ENCODE data around the gene CD22. TPM values are rescaled to one million over a fixed set of nuclear protein-coding genes. Genes with fewer than 3 reads are reported as not detected.

Gene CD22
- total RNA-seq, 2 donors from 2014 or later = 1.4 to 3.6 TPM

DNA sequence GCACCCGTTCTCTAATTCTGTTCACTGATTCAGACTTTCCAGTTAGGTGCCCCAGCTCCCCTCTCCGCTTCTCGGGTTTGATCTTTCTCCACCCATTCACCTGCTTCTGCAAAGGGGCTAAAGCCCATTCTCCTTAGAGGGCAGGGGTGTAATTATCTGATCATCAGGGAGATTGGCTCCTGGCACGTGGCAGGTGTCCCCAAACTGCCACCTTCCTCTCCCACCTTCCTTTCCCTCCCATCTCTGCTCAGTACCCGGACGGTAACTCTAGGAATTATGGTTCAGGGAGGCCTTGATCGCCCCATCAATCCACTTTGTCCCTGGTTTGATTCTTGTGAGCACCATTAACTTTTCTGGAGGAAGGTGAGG is 18.9 kb downstream of the CD22 start:
- no peak for DNase-seq (ENCODE audit: low spot score)
- Histone ChIP-seq H3K9me3 (no peaks in the 10 kb centered on the region), H3K4me3 (no peak overlapping the region), H3K4me1 (ENCODE audit: control insufficient read depth in 1 of 2, low read depth in 2 of 2) (no peaks in the 10 kb centered on the region), H3K27ac (no peak overlapping the region), H3K36me3 (no peaks in the 10 kb centered on the region), H3K27me3 (replicated peaks; ENCODE audit: insufficient read depth) (no peaks in the 10 kb centered on the region)
- TF ChIP-seq, protein P1, sequence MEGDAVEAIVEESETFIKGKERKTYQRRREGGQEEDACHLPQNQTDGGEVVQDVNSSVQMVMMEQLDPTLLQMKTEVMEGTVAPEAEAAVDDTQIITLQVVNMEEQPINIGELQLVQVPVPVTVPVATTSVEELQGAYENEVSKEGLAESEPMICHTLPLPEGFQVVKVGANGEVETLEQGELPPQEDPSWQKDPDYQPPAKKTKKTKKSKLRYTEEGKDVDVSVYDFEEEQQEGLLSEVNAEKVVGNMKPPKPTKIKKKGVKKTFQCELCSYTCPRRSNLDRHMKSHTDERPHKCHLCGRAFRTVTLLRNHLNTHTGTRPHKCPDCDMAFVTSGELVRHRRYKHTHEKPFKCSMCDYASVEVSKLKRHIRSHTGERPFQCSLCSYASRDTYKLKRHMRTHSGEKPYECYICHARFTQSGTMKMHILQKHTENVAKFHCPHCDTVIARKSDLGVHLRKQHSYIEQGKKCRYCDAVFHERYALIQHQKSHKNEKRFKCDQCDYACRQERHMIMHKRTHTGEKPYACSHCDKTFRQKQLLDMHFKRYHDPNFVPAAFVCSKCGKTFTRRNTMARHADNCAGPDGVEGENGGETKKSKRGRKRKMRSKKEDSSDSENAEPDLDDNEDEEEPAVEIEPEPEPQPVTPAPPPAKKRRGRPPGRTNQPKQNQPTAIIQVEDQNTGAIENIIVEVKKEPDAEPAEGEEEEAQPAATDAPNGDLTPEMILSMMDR (IDR thresholded peaks at IDR 0.05) = no peak
- no peak for ATAC-seq (ENCODE audit: insufficient number of reproducible peaks, low FRiP score, low read depth)

DNA sequence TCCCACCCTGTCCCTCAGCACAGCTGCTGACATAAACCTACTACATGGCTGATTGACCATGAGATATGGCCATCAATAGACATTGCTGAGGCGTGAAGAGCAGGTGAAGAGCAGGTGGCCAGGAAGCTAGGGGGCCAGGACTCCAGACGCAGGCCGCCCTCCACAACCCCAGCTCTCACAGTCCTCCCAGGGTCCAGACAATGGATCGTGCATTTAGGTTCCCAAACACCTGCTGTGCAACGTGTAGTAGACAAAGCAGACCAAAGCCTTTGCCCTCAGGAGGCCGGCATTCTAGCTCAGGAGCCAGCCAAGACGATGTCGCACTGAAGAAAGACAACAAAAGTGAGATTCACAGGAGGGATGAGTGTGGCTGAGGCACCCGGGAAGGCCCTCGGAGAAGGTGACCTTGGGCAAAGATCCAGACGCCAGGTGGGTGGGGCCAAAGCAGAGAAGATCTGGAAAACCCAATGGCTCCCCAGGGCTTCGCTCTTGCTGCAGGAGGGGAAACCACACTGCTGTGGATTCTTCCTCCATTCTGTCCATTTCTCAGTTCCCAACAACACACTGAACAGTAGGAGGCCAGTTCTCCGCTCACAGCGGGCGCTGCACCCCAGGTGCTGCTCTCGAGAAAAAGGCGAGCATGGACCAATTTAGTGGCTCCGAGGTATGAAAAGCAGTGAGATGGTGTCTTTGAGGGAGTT is 20.1 kb downstream of the CD22 start:
- H3K27me3 ChIP-seq (replicated peaks; ENCODE audit: insufficient read depth) = no peaks in the 10 kb centered on the region
- no peaks in the 10 kb centered on the region for H3K9me3 ChIP-seq
- no peak overlapping the region for H3K27ac ChIP-seq
- no peaks in the 10 kb centered on the region for H3K4me1 ChIP-seq (ENCODE audit: control insufficient read depth in 1 of 2, low read depth in 2 of 2)
- DNase-seq (ENCODE audit: low spot score) = no peak
- TF ChIP-seq, protein P1 (IDR thresholded peaks at IDR 0.05) = no peak
- no peak for ATAC-seq (ENCODE audit: insufficient number of reproducible peaks, low FRiP score, low read depth)
- H3K36me3 ChIP-seq = no peaks in the 10 kb centered on the region
- H3K4me3 ChIP-seq = no peak overlapping the region

DNA sequence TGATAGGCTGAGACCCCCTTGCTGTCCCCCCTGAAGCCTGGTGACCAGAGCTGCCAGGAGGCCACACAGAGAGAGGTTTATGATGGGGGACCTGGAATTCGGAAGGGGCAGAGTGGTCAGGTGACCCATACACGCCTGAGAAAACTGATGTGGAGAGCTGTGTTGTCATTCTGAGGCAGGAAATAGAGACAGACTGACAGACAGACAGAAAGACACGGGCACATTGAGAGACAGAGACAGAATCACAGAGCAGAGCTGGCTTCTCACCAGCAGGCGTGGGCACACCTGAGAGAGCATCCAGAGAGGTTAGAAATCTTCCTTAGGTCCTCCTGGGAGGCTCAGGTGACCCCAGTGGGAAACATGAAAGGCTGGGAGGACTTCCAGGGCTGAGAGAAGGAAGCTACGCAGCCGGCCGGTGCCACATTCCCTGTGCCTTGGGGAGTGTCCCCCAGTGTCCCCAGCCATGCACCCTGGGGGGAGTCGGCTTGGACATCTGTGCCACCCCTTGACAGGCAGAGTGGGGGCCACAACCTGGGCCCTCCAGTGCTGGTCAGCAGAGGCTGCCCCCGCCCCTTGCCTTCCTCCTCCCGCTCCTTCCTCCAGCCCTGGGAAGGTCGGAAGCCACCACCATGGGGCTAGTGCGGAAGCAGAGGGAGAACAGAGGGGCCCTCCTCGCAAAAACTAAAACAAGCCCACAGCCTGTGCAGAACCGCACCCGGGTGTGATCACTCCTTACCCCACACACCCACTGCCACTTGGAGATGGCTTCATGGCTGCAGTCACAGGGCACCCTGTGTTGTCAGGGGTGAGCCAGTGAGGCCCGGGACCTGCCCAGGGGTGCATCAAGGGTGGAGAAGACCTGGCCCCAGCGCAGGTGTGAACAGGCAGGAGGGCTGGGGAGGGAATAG is 20.9 kb downstream of the CD22 start:
- Histone ChIP-seq H3K4me3 (no peak overlapping the region), H3K27ac (no peak overlapping the region), H3K27me3 (replicated peaks; ENCODE audit: insufficient read depth) (no peaks in the 10 kb centered on the region), H3K36me3 (no peaks in the 10 kb centered on the region), H3K9me3 (no peaks in the 10 kb centered on the region), H3K4me1 (ENCODE audit: control insufficient read depth in 1 of 2, low read depth in 2 of 2) (no peaks in the 10 kb centered on the region)
- ATAC-seq (ENCODE audit: insufficient number of reproducible peaks, low FRiP score, low read depth) (no peak), DNase-seq (ENCODE audit: low spot score) (no peak)
- TF ChIP-seq, protein P1 (IDR thresholded peaks at IDR 0.05) = no peak

DNA sequence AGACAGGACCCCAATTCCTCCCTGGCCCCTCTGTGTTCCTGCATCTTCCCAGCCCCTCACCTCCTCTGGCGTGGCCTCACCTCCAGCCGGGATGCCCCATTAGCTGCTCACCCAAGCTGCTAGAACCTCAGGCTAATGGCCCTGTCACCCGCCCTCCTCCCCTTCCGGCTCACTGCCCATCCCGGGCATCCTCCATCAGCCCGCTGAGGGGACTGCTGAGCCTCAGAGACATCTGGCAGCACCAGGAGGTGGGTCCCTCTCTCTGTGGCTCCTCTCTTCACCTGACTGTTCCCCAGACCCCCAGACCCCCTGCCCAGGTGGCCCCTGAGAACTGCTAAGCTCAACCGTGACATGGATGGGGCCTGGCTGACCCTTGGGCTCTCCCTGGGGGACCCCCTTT is 21.6 kb downstream of the CD22 start:
- Histone ChIP-seq H3K36me3 (no peaks in the 10 kb centered on the region), H3K27me3 (replicated peaks; ENCODE audit: insufficient read depth) (no peaks in the 10 kb centered on the region), H3K4me3 (no peak overlapping the region), H3K4me1 (ENCODE audit: control insufficient read depth in 1 of 2, low read depth in 2 of 2) (no peaks in the 10 kb centered on the region), H3K9me3 (no peaks in the 10 kb centered on the region), H3K27ac (no peak overlapping the region)
- ATAC-seq (ENCODE audit: insufficient number of reproducible peaks, low FRiP score, low read depth) (no peak), DNase-seq (ENCODE audit: low spot score) (no peak)
- TF ChIP-seq, protein P1 (IDR thresholded peaks at IDR 0.05) = no peak

DNA sequence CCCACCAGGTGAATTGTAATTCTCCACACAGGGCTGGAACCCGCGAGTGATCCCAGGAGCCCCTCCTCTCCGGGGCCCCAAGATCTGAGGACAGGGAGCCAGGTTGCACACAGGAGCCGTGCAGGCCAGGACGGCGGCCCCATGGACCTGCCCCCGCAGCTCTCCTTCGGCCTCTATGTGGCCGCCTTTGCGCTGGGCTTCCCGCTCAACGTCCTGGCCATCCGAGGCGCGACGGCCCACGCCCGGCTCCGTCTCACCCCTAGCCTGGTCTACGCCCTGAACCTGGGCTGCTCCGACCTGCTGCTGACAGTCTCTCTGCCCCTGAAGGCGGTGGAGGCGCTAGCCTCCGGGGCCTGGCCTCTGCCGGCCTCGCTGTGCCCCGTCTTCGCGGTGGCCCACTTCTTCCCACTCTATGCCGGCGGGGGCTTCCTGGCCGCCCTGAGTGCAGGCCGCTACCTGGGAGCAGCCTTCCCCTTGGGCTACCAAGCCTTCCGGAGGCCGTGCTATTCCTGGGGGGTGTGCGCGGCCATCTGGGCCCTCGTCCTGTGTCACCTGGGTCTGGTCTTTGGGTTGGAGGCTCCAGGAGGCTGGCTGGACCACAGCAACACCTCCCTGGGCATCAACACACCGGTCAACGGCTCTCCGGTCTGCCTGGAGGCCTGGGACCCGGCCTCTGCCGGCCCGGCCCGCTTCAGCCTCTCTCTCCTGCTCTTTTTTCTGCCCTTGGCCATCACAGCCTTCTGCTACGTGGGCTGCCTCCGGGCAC is 22.6 kb downstream of the CD22 start:
- Histone ChIP-seq H3K4me3 (no peak overlapping the region), H3K27ac (no peak overlapping the region), H3K4me1 (ENCODE audit: control insufficient read depth in 1 of 2, low read depth in 2 of 2) (no peaks in the 10 kb centered on the region), H3K36me3 (no peaks in the 10 kb centered on the region), H3K9me3 (no peaks in the 10 kb centered on the region), H3K27me3 (replicated peaks; ENCODE audit: insufficient read depth) (no peaks in the 10 kb centered on the region)
- TF ChIP-seq, protein P1 (IDR thresholded peaks at IDR 0.05) = no peak
- no peak for DNase-seq (ENCODE audit: low spot score)
- no peak for ATAC-seq (ENCODE audit: insufficient number of reproducible peaks, low FRiP score, low read depth)

Data from thoracic aorta (tissue), 2 donors.